T47D (cell line): ENCODE data around the gene CPM.
"Not testable (repeated sequence)": the region's sequence is repeated elsewhere in the genome, so short reads cannot be mapped to it uniquely, and the experiment has no call there.

ENCODE experiments used
- DNase-seq, 2 experiments: peaks; one replicate each; pipeline versions ENCODE4 v3.0.0 to v3.0.0-alpha.2; 2011 to 2012; ENCODE audit warnings: low read depth in 1 of 2, low spot score in 1 of 2
- JUND ChIP-seq: IDR thresholded peaks from 2 replicates; pipeline ENCODE4 v1.6.1; 2012; ENCODE audit warnings: low read depth
- in situ Hi-C: cut with HindIII; loops from 2 replicates; pipeline ENCODE4 v1.10.0; 2016; ENCODE audit warnings: low sequenced_read_pairs, low pct_unique_long_range_greater_than_20kb

Gene CPM

DNA sequence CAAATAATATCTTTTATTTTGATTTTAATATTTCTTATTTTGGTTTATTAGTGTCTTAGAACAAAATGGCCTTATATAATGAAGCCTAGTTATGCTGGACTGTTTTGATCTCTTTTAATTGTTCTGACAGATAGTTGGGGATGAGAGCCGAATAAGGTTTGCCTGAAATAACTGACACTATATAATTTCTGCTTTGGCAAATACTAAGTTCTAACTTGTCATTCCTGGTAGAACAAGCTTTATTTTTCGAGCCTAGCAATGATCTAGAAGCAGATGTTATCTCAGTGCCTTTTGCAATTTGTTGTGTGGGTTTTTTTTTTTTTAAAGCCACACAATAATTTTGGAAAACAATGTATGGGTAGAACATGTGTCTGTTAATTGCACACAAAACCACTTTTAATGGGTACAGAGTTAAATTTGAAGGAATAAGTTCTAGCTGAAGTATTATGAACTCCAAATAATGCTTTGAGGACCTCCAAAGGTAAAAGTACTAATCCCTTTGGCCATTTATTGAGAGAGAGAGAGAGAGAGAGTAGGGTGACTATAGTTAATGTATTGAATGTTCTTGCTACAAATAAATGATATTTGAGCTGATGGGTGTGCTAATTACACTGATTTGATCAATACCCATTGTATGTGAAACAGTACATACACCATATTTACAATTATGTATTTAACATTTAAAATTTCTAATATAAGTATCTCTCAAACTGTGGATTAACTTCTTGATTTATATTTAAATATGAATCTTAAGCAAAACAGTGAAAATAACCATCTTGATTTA, 90.0 kb downstream of the CPM start:
- TF ChIP-seq JUND = no peak
- DNase-seq = no peak
- in situ Hi-C loops = no loop called here

DNA sequence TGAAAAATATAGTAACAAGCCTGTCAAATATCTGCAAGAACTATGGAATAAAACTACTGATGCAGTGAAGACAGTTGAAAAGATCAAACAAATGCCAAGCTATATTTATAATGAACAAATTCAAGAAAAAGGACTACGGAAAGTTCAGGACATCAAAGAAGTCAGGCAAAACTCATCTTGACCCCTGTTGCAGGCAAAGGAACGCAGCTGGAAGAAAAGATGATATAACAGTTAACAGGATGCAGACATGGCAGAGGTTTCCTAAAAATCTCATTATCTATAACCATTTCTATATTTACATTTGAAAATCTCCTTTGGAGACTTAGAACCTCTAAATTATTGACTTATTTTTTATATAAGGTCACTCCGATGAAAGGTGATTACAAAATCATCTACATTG, 90.8 kb downstream of the CPM start:
- DNase-seq = no peak
- in situ Hi-C loops = no loop called here
- TF ChIP-seq JUND = no peak

DNA sequence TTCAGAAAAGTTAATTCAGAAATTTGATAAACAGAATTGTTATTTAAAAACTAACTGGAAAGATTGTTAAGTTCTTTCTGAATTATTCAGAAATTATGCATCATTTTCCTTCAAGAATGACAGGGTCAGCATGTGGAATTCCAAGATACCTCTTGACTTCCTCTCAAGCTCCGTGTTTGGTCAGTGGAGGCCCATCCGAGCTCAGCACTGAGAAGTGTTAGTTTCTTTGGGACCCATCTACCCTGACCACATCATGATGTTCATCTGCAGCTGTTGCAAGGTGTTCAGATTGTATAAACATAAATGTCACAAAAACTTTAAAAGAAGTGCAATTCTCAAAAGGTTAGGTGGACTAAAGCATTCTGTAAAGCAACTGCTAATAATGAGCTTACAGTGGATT, 91.3 kb downstream of the CPM start:
- in situ Hi-C loops = no loop called here
- no peak for TF ChIP-seq JUND
- no peak for DNase-seq

DNA sequence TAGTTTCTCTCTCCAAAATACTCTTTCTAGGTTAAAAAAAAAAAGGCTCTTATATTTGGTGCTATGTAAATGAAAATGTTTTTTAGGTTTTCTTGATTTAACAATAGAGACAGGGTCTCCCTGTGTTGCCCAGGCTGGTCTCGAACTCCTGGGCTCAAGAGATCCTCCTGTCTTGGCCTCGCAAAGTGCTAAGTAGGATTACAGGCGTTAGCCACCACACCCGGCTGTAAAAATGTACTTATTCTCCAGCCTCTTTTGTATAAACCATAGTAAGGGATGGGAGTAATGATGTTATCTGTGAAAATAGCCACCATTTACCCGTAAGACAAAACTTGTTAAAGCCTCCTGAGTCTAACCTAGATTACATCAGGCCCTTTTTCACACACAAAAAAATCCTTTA, 91.8 kb downstream of the CPM start:
- DNase-seq, in situ Hi-C loops: not testable (repeated sequence)

DNA sequence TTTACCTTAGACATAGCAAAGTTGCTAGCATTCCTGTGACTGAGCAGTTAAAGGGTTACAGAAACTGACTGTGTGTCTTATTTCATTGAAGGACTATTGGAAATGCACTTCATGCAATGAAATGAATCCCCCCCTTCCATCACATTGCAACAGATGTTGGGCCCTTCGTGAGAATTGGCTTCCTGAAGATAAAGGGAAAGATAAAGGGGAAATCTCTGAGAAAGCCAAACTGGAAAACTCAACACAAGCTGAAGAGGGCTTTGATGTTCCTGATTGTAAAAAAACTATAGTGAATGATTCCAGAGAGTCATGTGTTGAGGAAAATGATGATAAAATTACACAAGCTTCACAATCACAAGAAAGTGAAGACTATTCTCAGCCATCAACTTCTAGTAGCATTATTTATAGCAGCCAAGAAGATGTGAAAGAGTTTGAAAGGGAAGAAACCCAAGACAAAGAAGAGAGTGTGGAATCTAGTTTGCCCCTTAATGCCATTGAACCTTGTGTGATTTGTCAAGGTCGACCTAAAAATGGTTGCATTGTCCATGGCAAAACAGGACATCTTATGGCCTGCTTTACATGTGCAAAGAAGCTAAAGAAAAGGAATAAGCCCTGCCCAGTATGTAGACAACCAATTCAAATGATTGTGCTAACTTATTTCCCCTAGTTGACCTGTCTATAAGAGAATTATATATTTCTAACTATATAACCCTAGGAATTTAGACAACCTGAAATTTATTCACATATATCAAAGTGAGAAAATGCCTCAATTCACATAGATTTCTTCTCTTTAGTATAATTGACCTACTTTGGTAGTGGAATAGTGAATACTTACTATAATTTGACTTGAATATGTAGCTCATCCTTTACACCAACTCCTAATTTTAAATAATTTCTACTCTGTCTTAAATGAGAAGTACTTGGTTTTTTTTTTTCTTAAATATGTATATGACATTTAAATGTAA, 93.5 kb downstream of the CPM start:
- no peak for TF ChIP-seq JUND
- no peak for DNase-seq
- in situ Hi-C loops = no loop called here

DNA sequence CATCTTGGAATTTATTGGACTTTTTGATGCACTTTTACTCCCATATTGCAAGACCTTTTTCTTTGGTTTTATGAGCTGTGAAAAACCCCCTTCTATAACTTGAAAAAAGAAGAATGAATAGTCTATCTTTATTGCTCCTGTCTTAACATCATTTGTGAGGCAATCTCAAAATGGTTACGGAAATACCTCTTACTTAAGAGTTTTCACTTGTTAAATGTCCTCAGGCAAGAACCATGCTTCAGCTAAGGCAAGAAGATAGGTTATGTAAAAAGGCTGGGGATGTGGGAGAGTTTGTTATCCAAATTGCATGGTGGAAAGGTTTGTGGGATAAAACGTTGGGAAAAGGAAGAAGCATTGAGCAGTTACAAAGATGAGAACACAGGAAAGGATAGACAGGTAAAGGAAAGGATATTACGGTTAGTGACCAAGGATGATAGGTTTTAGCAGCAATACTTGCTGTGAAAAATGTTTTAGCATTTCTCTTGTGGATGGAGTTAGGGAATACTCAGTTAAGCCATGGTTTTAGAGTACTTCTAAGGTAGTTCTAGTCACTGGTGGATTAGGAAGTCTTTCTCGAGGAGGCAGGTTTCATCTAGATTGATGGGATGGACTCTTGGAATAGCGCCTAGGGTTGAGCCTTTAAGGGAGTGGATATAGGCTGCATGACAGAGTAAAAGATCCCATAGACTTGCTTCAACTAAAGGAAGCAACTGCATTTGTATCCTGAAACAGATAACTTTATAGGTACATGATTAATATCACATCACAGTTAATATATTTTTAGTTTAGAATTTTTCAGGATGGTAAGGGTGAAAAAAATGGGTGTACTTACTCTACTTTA, 94.7 kb downstream of the CPM start:
- in situ Hi-C loops = no loop called here
- no peak for TF ChIP-seq JUND
- no peak for DNase-seq

DNA sequence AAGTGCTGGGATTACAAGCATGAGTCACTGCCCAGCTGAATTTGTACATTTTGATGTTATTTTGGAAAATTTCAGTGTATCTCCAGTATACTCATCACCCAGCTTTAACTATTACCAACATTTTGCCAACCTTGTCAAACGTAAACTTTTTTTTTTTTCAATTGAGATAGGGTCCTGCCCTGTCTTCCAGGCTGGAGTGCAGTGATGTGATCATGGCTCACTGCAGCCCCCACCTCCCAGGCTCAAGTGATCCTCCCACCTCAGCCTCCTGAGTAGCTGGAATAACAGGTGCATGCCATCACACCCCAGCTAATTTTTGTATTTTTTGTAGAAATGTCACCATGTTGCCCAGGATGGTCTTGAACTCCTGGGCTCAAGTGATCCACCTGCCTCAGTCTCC, 95.8 kb downstream of the CPM start:
- in situ Hi-C loops = no loop called here
- DNase-seq = no peak

DNA sequence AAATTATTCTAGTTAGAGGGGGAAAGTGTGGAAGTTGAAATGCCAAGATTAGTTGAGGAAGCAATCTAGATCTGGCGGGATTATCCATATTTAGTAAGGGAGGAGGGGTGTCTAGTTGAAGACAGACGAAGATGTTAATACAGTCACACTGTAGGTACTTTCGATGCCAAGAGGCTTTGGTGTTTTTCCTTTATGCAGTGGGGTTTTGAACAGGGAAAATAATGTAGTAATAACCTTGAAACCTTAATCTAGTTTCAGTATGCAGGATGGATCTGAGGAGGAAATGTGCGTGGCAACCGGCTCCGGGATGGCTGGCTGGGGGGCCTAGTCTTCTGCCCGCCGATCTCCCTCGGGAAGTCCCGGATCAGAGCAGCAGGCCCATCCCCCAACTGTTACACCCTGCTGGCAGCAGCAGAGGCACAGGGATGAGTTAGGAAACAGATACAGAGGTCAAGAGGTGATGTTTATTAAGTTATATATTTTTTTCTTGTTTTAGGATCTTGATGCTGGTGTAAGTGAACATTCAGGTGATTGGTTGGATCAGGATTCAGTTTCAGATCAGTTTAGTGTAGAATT, 97.5 kb downstream of the CPM start:
- in situ Hi-C loops = no loop called here
- no peak for DNase-seq
- no peak for TF ChIP-seq JUND

More for the DNA sequence above, 95.8 kb downstream of the CPM start:
- no peak for TF ChIP-seq JUND

DNA sequence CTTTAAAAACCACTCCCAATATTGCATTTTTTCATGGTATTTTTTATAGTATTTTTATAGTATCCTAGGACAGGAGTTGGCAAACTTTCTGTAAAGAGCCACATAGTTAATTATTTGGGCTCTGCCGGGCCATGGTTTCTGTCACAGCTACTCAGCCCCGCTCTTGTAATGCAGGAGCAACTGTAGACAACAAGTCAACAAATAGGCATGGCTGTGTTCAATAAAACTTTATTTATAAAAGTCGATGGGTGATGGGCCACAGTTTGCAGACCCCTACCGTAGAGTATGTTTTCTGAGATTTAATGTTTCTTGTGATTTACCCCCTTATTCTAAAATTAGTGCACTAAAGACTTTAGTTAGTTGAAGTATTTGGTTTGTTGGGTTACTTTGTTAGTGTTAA, 99.5 kb downstream of the CPM start:
- no peak for TF ChIP-seq JUND
- DNase-seq = no peak
- in situ Hi-C loops = no loop called here

DNA sequence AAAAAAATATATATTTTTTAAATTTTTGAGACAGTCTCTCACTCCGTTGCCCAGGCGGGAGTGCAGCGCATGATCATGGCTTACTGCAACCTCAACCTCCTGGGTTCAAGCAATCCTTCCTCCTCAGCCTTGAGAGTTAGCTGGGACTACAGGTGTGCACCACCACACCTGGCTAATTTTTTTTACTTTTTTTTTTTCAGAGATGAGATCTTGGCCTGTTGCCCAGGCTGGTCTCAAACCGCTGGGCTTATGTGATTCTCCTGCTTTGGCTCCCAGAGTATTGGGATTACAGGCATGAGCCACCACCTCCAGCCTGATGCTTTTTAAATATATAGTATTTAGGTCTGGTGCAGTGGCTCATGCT, 100.5 kb downstream of the CPM start:
- DNase-seq = no peak
- in situ Hi-C loops = no loop called here
- no peak for TF ChIP-seq JUND

DNA sequence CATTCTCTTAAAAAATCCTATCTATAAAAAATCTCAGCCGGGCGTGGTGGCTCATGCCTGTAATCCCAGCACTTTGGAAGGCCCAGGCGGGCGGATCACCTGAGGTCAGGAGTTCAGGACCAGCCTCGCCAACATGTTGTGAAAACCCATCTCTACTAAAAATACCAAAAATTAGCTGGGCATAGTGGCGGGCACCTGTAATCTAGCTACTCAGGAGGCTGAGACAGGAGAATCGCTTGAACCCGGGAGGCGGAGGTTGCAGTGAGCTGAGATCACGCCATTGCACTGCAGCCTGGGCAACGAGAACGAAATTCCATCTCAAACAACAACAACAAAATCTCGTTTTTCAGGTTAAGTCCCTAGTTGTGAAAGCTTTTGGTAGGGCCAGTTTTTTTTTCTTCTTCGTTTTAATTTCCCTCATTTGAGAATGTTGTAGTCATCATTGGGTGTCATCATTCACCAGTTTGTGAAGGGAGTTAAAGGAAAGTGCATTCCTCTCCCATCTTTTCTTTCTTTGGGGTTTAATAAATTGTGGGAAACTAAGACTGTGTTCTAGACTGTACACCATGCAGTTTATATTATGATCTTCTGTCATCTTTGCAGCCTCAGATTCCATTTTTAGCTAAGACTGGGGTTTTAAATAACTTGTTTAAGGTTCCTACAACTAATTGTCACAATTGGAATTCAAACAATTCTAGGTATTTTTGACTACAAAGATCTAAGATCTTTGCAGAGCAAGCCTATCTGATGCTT, 101.0 kb downstream of the CPM start:
- in situ Hi-C loops = no loop called here
- peak in 1 of 2 experiments; percentile 36 for DNase-seq
- TF ChIP-seq JUND = no peak
